Measurements from ENCODE around the gene FCN1. TPM values are rescaled to one million over a fixed set of nuclear protein-coding genes. Genes with fewer than 3 reads are reported as not detected.

Gene FCN1
- total RNA-seq, 1 donor from 2014 or later, result not detected

DNA sequence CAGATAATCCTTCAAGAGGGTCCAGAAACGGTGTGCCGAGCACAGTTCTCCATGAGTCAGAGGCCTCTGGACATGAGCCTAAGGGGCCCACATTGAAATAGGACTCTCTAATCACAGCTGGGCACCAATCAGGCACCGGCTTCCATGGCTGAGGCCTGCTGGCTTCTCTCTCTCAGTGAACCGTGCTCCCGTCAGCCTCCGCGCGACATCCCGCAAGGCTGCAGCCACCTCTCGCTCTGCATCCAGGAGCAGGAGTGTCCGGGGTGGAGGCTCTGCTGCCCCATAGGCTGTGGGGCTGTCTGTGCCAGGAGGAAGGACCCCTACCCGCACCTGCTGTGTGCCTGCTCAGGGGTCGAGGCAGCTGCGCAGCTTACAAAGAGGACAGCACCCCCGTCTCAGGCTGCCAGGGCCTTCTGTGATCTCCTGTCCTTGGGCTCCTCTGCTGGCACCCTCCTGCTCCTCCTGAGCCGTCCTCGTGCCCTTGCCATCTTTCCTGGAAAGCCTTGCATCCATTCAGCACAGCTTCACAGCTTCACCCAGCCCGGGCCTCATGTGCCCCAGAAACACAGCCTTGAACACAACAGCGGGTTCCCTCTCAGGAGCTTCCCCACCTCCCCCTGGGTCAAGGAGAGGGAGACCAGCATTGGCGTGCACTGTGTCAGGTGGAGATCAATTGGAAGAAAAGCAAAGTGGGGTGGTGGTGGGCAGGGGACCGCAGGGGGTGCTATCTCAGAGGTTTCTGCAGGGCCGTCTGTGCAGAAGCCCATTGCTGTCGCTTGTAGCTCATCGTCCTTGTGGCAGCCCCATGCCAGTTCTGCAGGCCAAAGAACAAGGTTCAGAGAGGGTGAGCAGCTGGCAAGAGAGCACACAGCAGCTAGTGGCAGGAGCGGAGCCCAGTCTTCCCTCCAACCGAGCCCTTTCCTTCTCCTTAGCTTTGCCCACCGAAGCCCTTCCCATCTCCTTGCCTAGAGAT, 22.8 kb upstream of the FCN1 start:
- Histone ChIP-seq H3K4me3 (ENCODE audit: low read depth, low read length) (no peak overlapping the region), H3K36me3 (ENCODE audit: control insufficient read depth, insufficient read depth, low read length) (no peaks in the 10 kb centered on the region), H3K27me3 (ENCODE audit: control insufficient read depth, insufficient read depth, low read length) (peaks cover 8% of the 10 kb centered on the region)
- TF ChIP-seq, protein P1, sequence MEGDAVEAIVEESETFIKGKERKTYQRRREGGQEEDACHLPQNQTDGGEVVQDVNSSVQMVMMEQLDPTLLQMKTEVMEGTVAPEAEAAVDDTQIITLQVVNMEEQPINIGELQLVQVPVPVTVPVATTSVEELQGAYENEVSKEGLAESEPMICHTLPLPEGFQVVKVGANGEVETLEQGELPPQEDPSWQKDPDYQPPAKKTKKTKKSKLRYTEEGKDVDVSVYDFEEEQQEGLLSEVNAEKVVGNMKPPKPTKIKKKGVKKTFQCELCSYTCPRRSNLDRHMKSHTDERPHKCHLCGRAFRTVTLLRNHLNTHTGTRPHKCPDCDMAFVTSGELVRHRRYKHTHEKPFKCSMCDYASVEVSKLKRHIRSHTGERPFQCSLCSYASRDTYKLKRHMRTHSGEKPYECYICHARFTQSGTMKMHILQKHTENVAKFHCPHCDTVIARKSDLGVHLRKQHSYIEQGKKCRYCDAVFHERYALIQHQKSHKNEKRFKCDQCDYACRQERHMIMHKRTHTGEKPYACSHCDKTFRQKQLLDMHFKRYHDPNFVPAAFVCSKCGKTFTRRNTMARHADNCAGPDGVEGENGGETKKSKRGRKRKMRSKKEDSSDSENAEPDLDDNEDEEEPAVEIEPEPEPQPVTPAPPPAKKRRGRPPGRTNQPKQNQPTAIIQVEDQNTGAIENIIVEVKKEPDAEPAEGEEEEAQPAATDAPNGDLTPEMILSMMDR (IDR thresholded peaks at IDR 0.05; ENCODE audit: insufficient read depth, low read length, poor library complexity, severe bottlenecking), result no peak
- DNase-seq (ENCODE audit: low read depth), result no peak

GRCh38 chr9:134939836-134940235, 22.1 kb upstream of the FCN1 start:
- TF ChIP-seq, protein P1 (IDR thresholded peaks at IDR 0.05; ENCODE audit: insufficient read depth, low read length, poor library complexity, severe bottlenecking), result no peak
- no peak for DNase-seq (ENCODE audit: low read depth)
- Histone ChIP-seq H3K27me3 (ENCODE audit: control insufficient read depth, insufficient read depth, low read length) (peaks cover 8% of the 10 kb centered on the region), H3K36me3 (ENCODE audit: control insufficient read depth, insufficient read depth, low read length) (no peaks in the 10 kb centered on the region), H3K4me3 (ENCODE audit: low read depth, low read length) (no peak overlapping the region)

DNA sequence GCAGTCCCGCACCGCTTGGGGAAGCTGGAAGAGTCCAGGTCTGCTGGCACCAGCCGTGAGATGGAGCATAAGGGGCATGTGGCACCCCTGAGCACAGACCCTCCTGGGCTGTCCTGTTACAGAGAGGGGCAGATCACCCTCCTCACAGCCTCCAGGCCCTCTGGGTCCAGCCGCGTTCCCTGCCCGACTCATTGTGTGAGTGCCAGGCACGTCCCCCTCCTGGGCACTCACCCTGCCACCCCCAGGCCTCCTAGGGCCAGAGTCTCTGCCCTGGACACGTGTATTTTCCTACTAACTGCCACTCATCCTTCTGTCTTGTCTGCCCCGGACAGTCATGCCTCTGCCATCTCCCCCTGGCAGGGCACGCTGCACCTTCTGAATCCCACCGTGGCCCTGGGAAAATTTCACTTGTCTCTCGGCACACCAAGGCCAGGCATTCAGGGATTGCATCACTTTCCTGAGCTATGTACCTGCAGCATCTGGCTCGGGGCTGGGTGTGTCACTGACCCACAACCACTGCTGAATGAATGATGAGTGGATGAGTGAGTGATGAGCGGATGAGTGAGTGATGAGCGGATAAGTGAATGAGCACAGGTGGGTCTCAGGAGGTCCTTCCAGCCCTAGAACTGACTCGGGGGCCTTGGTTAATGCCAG, 21.5 kb upstream of the FCN1 start:
- Histone ChIP-seq H3K36me3 (ENCODE audit: control insufficient read depth, insufficient read depth, low read length) (no peaks in the 10 kb centered on the region), H3K27me3 (ENCODE audit: control insufficient read depth, insufficient read depth, low read length) (peaks cover 8% of the 10 kb centered on the region), H3K4me3 (ENCODE audit: low read depth, low read length) (no peak overlapping the region)
- TF ChIP-seq, protein P1 (IDR thresholded peaks at IDR 0.05; ENCODE audit: insufficient read depth, low read length, poor library complexity, severe bottlenecking), result no peak
- no peak for DNase-seq (ENCODE audit: low read depth)

GRCh38 chr9:134938346-134939079, 20.8 kb upstream of the FCN1 start:
- no peak for DNase-seq (ENCODE audit: low read depth)
- Histone ChIP-seq H3K36me3 (ENCODE audit: control insufficient read depth, insufficient read depth, low read length) (no peaks in the 10 kb centered on the region), H3K27me3 (ENCODE audit: control insufficient read depth, insufficient read depth, low read length) (peaks cover 8% of the 10 kb centered on the region), H3K4me3 (ENCODE audit: low read depth, low read length) (no peak overlapping the region)
- TF ChIP-seq, protein P1 (IDR thresholded peaks at IDR 0.05; ENCODE audit: insufficient read depth, low read length, poor library complexity, severe bottlenecking), result no peak

GRCh38 chr9:134937566-134938345, 20.0 kb upstream of the FCN1 start:
- TF ChIP-seq, protein P1 (IDR thresholded peaks at IDR 0.05; ENCODE audit: insufficient read depth, low read length, poor library complexity, severe bottlenecking), result no peak
- DNase-seq (ENCODE audit: low read depth), result no peak
- Histone ChIP-seq H3K27me3 (ENCODE audit: control insufficient read depth, insufficient read depth, low read length) (peaks cover 8% of the 10 kb centered on the region), H3K4me3 (ENCODE audit: low read depth, low read length) (no peak overlapping the region), H3K36me3 (ENCODE audit: control insufficient read depth, insufficient read depth, low read length) (no peaks in the 10 kb centered on the region)

All from kidney epithelial cell (primary cell).